Omental fat pad (tissue), 4 donors: ENCODE data around the gene TRIM17. TPM values are rescaled to one million over a fixed set of nuclear protein-coding genes. Genes with fewer than 3 reads are reported as not detected.

Experiments
- ATAC-seq: fragments of 150-250 bp; one replicate; pipeline ENCODE4 v1.9.1; 2016; ENCODE audit warnings: mild to moderate bottlenecking, moderate library complexity; ENCODE audit not compliant: low FRiP score
- DNase-seq: peaks from one replicate; pipeline ENCODE4 v3.0.0-alpha.2; 2019; ENCODE audit warnings: low spot score
- total RNA-seq, 4 donors: library from RNA; depleted of rRNA; stranded (reverse); fragments of >200 nt; gene quantifications; one replicate each; pipeline ENCODE4 v1.1.0, GENCODE V29; 2016
- TF ChIP-seq, protein P1 (sequence below), 3 donors: fragments of 450-650 bp; IDR thresholded peaks; one replicate each; pipeline ENCODE4 v1.5.1; 2016 to 2017; ENCODE audit warnings: antibody characterized with exemption in 3 of 3, mild to moderate bottlenecking in 3 of 3, moderate library complexity in 2 of 3

The TRIM17 gene
- total RNA-seq, 4 donors from 2014 or later, result 0.96 to 3.3 (median 1.7) TPM; not detected in 1

DNA sequence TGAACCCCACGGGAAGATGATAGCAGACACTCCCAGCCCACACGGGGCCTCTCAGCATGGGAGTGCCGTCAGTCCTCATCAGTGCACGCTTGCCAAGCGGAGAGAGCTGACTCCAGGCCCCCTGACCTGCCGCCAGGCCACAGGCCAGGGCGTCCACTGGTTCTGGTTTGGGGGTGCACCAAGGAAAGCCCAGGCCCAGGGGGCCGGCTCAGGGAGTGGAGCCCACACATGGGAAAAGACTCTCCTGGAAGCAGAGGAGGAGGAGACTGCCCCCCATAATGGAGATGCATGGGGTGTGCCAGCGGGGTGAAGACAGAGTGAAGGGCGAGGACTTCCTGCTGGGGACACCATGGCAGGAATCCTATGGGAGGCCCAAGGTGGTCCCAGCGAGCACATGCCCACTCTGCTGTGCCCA, 16.4 kb downstream of the TRIM17 start:
- DNase-seq (no peak), ATAC-seq (no peak)
- TF ChIP-seq, protein P1, sequence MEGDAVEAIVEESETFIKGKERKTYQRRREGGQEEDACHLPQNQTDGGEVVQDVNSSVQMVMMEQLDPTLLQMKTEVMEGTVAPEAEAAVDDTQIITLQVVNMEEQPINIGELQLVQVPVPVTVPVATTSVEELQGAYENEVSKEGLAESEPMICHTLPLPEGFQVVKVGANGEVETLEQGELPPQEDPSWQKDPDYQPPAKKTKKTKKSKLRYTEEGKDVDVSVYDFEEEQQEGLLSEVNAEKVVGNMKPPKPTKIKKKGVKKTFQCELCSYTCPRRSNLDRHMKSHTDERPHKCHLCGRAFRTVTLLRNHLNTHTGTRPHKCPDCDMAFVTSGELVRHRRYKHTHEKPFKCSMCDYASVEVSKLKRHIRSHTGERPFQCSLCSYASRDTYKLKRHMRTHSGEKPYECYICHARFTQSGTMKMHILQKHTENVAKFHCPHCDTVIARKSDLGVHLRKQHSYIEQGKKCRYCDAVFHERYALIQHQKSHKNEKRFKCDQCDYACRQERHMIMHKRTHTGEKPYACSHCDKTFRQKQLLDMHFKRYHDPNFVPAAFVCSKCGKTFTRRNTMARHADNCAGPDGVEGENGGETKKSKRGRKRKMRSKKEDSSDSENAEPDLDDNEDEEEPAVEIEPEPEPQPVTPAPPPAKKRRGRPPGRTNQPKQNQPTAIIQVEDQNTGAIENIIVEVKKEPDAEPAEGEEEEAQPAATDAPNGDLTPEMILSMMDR (IDR thresholded peaks at IDR 0.05), result no peak

DNA sequence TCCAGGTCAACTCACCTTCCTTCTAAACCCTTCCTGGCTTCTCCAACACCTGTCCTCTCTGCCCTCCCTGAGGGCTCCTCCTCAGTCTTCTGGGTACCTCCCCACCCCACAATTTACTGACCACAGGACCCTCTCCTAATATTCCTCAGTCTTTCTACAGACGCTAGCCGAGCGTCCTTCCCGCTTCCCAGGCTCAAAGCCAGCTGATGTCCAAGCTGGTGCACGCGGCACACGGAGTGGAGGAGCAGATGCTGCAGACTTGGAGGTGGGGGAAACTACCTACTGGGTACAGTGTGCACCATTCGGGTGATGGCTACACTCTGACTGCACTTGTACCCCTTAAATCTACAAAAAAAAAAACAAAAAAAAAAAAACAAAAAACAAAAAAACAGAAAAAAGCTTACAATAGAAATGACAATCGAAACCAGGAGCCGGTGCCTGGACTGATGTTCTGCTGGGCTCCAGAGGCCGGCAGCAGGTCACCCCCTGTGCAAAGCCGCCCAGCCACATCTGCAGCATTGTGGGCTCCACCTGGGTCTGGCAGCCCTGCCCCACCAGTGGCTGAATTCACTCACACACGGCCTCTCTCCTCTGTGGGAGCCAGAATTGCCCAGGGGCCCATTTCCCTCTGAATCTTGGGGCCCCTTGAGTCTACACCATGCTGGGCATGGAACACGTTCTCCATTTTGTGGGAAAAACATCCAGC, 17.0 kb downstream of the TRIM17 start:
- TF ChIP-seq, protein P1 (IDR thresholded peaks at IDR 0.05), result no peak
- ATAC-seq, result no peak
- DNase-seq, result no peak

DNA sequence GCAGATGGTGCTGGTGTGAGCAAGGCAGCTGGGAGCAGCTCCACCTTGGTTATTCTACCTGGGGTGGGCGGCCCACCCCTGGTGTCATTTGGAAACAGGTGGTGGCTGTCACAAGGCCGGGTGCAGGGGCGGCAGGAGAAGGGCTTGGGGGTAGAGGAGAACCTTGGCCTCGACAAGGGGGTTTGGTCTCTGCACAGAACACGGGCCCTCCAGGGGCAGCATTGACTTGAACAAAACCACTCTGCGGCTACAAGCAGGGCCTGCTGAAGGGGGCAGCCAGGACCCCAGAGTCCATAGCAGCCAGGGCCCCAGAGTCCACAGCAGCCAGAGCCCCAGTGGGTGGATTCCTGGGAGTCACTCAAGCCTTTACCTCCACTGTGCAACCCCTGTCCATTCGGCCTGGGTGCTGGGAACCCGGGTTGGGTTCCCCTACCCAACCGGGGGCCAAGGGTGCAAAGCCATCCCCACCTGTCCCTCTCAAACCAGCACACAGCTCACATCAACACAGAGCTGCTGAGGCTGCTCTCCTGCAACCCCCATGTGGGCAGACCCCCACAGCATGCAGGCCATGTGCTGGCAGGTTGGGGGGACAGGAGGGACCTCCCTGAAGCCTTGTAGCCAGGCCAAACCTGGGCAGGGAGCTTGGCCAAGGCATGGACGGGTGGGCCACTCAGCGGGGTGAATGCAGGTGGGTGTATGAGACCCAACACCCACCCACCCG, 17.8 kb downstream of the TRIM17 start:
- no peak for DNase-seq
- ATAC-seq, result no peak
- TF ChIP-seq, protein P1 (IDR thresholded peaks at IDR 0.05), result no peak

DNA sequence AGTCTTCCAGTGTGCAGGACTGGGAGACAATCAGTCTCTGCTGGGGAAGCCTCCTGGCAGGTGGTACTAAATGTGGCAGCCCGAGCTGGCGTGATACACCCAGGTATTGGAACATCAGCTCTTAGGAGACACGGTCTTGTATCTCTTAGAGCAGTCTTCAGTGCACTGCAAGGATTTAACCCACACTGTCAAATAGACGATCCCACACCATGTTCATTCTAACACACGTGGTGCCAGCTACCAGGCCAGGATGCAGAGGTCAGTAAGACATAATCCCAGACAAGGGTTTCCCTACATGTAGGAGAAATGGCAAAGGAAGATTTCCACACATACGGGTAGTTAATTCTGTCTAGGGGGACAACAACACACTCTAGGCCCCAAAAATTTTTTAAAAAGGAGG, 18.7 kb downstream of the TRIM17 start:
- DNase-seq, result no peak
- TF ChIP-seq, protein P1 (IDR thresholded peaks at IDR 0.05), result no peak
- no peak for ATAC-seq

DNA sequence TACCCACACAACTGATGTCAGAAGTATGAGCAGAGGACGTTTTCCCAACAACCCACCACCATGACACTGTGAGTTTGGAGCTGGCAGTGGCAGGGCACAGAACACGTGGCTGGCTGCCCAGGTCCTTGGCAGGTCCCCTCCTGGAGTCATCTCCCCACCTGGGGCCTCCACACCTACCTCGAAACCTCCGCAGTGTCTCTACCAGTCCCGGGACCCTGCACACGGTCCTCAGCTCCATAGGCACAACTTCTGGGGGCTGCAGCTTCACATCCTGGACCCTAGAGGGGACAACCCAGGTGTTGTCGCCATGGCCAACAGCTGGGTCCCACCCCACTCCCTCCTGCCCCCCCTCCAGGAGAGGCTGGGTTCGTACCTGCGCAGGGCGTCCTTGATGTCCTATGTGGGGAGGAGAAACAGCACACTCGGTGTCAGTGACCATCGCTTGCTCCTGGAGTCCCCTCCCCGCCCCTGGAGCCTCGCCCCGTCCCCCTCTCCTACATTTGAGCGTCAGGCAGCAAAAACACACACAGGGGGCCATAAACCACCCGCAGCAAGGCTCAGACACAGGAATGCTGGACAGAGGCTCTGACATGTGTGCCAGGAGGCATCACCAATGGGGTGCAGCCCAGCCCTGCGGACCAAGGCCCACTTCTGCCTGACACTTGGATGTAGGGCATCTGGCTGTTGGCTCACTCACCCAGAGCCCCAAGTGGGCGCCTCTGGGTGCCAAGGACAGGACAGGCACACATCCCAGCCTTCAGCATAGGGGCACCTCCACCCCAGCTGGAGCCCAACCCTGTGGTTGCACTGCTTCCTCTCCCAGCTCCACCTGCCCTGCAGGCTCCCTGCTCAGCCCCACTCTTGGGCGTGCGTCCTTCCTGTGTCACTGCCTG, 19.6 kb downstream of the TRIM17 start:
- no peak for DNase-seq
- TF ChIP-seq, protein P1 (IDR thresholded peaks at IDR 0.05), result no peak
- no peak for ATAC-seq

DNA sequence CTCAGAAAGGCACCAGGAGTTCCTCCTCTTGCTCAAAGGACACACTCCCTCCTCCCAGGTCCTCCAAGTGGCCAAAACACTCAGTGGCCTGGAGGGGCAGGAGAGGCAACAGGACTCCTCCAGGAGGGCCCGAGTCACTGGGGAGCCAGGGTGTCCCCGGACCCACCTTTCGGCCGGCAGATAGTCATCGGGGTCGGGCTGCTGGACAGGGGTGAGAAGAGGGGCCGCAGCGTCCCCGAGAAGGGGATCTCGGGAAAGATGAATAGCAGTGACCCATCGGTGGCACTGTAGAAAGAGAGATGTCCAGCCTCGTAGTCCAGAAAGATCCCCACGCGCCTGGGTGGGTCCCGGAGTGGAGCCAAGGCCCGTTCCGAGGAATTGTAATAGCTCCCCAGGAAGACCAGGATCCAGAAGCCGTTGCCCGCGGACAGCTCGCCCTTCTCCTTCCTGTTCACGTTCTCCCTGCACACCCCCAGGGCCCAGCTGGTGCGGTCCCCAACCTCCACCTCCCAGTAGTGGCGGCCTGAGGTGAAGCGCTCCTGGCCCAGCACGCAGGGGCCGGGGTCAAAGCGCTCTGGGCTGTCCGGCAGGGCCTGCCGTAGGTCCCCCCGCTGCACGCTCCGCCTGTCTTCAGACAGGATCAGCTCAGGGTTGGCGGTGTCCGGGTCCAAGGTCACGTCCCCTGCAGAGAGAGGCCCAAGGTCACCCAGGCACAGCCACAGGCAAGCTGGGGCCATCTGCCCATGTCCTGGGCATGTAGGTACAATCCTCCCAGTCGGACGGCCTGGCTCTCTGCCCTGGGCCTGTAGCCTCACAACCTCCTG, 21.9 kb downstream of the TRIM17 start:
- TF ChIP-seq, protein P1 (IDR thresholded peaks at IDR 0.05), result no peak
- DNase-seq (no peak), ATAC-seq (no peak)
